K562 (cell line): ENCODE results near the gene SEH1L. TPM values are rescaled to one million over a fixed set of nuclear protein-coding genes. Genes with fewer than 3 reads are reported as not detected.

ENCODE experiments used
- CUX1 ChIP-seq: fragments of 200-800 bp; sonication (Bioruptor generic); IDR thresholded peaks from 2 replicates; pipeline ENCODE4 v1.6.1; 2016; ENCODE audit warnings: missing genetic modification characterization, missing compliant biosample characterization
- DPF2 ChIP-seq: fragments of 450-650 bp; IDR thresholded peaks from 2 replicates; pipeline ENCODE4 v1.6.1; 2016
- ESRRA ChIP-seq: fragments of 450-650 bp; IDR thresholded peaks from 2 replicates; pipeline ENCODE4 v1.6.1; 2014; ENCODE audit warnings: low read depth, mild to moderate bottlenecking, moderate library complexity, borderline replicate concordance
- MCM3 ChIP-seq: fragments of 450-650 bp; IDR thresholded peaks from 2 replicates; pipeline ENCODE4 v1.6.1; 2016
- NR2C1 ChIP-seq, 2 experiments: fragments of 450-650 bp; IDR thresholded peaks; 2 replicates each; pipeline ENCODE4 v1.6.1; 2017; ENCODE audit warnings: mild to moderate bottlenecking in 2 of 2, antibody characterized with exemption in 1 of 2, inconsistent platforms in 1 of 2, missing compliant biosample characterization in 1 of 2, missing genetic modification characterization in 1 of 2
- SAFB2 ChIP-seq: fragments of 200-400 bp; formaldehyde crosslinking; IDR thresholded peaks from 2 replicates; pipeline ENCODE4 v1.6.1; 2018; ENCODE audit warnings: borderline replicate concordance, low read length, low read depth, moderate library complexity; ENCODE audit not compliant: severe bottlenecking
- SPI1 ChIP-seq: IDR thresholded peaks from 2 replicates; pipeline ENCODE4 v1.6.1; 2011; ENCODE audit warnings: low read depth, low read length, control low read depth, borderline replicate concordance
- SRF ChIP-seq, 2 experiments: fragments of 250-450, 450-650 bp in 1 of 2; sonication (Bioruptor Pico) in 1 of 2; sonication (generic) in 1 of 2; formaldehyde crosslinking; IDR thresholded peaks; 2 replicates each; pipeline versions ENCODE4 v1.5.0 to v1.5.1; 2020 to 2022; ENCODE audit warnings: mild to moderate bottlenecking in 1 of 2, missing genetic modification reagents in 1 of 2
- TRIM28 ChIP-seq: fragments of 450-650 bp; IDR thresholded peaks from 2 replicates; pipeline ENCODE4 v1.6.1; 2017
- polyA plus RNA-seq, 8 experiments: library from polyadenylated mRNA; depleted of rRNA in 4 of 8; stranded (reverse) in 5 of 8; unstranded in 3 of 8; fragments of >200 nt; fragmentation: Nextera tagmentation in 2 of 8; fragmentation: Illumina TruSeq in 1 of 8; extraction: Ambion mirVana in 2 of 8; extraction: Trizol in 1 of 8; gene quantifications; 2 replicates each; pipeline versions ENCODE4 v1.2.1 to v1.2.3, GENCODE V29; 2011 to 2014; ENCODE audit warnings: inconsistent platforms in 1 of 8, missing spikeins in 1 of 8
- total RNA-seq, 7 experiments: library from RNA; depleted of rRNA in 6 of 7; stranded (reverse); fragments of >200 nt in 6 of 7; fragmentation: Illumina TruSeq in 2 of 7; extraction: Trizol in 2 of 7; gene quantifications; 2 replicates each; pipeline versions ENCODE4 v1.2.1 to v1.2.3, GENCODE V29; 2011 to 2021; ENCODE audit warnings: low replicate concordance in 1 of 7
- TF ChIP-seq, protein P1 (sequence below): fragments of 450-650 bp; IDR thresholded peaks from 2 replicates; pipeline ENCODE4 v1.6.1; 2017; ENCODE audit warnings: antibody characterized with exemption, mild to moderate bottlenecking

SEH1L gene
- total and polyA plus RNA-seq, 9 of the 15 experiments (the other 6 are each of a cell fraction or from before 2014, with no cell fraction given): 62.2 to 180 (median 108) TPM

DNA sequence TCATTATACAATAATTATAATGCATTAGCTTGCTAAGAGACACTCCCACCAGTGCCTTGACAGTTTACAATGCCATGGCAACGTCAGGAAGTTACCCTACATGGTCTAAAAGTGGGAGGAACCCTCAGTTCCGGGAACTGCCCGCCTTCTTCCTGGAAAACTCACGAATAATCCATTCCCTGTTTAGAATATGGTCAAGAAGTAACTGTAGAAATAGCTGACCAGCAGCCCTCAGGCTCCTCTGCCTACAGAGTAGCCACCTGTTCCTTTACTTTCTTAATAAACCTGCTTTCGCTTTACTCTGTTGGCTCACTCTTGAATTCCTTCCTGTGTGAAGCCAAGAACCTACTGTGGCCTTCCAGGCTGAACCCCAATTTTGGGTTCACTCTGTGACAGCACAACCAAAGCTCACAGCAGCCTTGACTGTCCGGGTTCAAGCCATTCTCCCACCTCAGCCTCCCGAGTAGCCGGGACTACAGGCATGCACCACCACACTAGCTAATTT is 43.7 kb upstream of the SEH1L start (continued):
- TF ChIP-seq CUX1 (CRISPR knock-in tag) (0 out of 2 replicates have a peak, but pooled peaks have one; percentile 45), DPF2 (peak; percentile 18; the same call in 1 of the 2 replicates), TRIM28 (peak; percentile 37; the same call in 1 of the 2 replicates), NR2C1 (IDR thresholded peaks at IDR 0.05) (no peak), NR2C1 (tag; IDR thresholded peaks at IDR 0.05) (peak; percentile 36; the same call in 1 of the 2 replicates), SAFB2 (no peak), SPI1 (0 out of 2 replicates have a peak, but pooled peaks have one; percentile 11), SRF (CRISPR knock-in tag; IDR thresholded peaks at IDR 0.05) (peak; percentile 88 to 99), MCM3 (no peak), ESRRA (peak; percentile 23; the same call in 1 of the 2 replicates)
- TF ChIP-seq, protein P1, sequence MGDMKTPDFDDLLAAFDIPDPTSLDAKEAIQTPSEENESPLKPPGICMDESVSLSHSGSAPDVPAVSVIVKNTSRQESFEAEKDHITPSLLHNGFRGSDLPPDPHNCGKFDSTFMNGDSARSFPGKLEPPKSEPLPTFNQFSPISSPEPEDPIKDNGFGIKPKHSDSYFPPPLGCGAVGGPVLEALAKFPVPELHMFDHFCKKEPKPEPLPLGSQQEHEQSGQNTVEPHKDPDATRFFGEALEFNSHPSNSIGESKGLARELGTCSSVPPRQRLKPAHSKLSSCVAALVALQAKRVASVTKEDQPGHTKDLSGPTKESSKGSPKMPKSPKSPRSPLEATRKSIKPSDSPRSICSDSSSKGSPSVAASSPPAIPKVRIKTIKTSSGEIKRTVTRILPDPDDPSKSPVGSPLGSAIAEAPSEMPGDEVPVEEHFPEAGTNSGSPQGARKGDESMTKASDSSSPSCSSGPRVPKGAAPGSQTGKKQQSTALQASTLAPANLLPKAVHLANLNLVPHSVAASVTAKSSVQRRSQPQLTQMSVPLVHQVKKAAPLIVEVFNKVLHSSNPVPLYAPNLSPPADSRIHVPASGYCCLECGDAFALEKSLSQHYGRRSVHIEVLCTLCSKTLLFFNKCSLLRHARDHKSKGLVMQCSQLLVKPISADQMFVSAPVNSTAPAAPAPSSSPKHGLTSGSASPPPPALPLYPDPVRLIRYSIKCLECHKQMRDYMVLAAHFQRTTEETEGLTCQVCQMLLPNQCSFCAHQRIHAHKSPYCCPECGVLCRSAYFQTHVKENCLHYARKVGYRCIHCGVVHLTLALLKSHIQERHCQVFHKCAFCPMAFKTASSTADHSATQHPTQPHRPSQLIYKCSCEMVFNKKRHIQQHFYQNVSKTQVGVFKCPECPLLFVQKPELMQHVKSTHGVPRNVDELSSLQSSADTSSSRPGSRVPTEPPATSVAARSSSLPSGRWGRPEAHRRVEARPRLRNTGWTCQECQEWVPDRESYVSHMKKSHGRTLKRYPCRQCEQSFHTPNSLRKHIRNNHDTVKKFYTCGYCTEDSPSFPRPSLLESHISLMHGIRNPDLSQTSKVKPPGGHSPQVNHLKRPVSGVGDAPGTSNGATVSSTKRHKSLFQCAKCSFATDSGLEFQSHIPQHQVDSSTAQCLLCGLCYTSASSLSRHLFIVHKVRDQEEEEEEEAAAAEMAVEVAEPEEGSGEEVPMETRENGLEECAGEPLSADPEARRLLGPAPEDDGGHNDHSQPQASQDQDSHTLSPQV: peak; percentile 66
